Activated effector memory CD4-positive, alpha-beta T cell treated with Interleukin-2 at 50 U/mL for 16 hours (primary cell): ENCODE data around the gene CATSPERE.
"Not testable (repeated sequence)": the region's sequence is repeated elsewhere in the genome, so short reads cannot be mapped to it uniquely, and the experiment has no call there.

ENCODE experiments used
- DNase-seq: peaks from one replicate; pipeline ENCODE4 v3.0.0-alpha.2; 2020

CATSPERE gene

GRCh38 chr1:244556263-244556662 lies 95.2 kb downstream of the CATSPERE start:
- DNase-seq, result no peak

GRCh38 chr1:244557565-244557964 lies 96.5 kb downstream of the CATSPERE start:
- no peak for DNase-seq

GRCh38 chr1:244559561-244559960 lies 98.5 kb downstream of the CATSPERE start:
- no peak for DNase-seq

GRCh38 chr1:244562877-244563276 lies 101.8 kb downstream of the CATSPERE start:
- not testable (repeated sequence) for DNase-seq

- no peak for DNase-seq
Observed at GRCh38 chr1:244573768-244574167, 112.7 kb downstream of the CATSPERE start.

GRCh38 chr1:244576259-244576892 lies 115.3 kb downstream of the CATSPERE start:
- DNase-seq, result no peak

GRCh38 chr1:244578205-244578604 lies 117.1 kb downstream of the CATSPERE start:
- not testable (repeated sequence) for DNase-seq

DNA sequence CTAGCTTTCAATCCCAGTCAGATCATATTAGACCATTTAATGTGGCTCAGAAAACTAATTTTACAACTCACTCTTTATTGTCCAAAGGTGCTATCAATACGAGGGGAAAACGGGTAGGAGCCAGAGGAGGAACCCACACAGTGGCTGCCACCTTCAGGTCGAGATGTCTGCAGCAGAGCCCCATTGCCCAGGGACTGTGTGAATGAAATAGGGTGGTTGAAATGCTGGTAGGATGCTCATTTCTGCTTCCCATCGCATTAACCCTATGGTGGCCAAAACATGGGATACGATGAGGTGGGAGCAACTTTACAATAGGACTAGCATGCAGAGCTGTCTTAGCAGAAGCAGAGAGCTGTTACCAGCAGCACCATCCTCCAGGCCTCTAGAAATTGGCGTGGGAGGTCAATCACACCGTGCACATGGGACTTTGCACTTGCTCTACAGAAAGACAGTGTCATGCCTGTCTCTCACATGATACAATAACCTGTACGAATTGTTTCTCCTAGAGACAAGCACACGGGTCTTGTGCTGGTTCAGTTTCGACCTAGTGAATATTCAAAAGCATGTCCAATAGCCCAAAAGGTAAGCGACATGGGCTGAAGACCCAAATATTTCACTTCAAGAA lies 122.4 kb downstream of the CATSPERE start:
- no peak for DNase-seq

DNA sequence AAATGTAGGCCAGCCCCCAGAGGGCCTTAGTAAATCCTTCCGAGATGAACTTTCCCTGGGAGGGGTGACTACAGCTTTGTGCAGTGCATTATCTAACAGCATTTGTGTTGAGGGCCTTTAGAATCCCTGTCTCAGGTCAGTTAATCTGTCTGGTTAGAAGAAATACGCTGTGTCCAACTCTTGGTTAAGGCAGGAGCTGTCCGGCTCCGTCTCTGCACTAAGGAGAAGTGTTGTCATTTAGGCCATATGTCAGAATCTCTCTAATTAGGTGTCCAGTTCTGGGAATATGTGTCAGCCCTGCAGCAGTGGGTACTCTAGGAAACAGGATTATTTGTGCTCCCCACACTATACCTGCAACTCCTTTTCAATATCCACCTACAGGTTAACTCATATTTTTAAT lies 124.8 kb downstream of the CATSPERE start:
- DNase-seq, result no peak

GRCh38 chr1:244590670-244591069 lies 129.6 kb downstream of the CATSPERE start:
- no peak for DNase-seq

- DNase-seq, result no peak
Observed at GRCh38 chr1:244598611-244599010, 137.5 kb downstream of the CATSPERE start.

GRCh38 chr1:244599937-244600350 lies 138.9 kb downstream of the CATSPERE start:
- DNase-seq, result peak; percentile 18

DNA sequence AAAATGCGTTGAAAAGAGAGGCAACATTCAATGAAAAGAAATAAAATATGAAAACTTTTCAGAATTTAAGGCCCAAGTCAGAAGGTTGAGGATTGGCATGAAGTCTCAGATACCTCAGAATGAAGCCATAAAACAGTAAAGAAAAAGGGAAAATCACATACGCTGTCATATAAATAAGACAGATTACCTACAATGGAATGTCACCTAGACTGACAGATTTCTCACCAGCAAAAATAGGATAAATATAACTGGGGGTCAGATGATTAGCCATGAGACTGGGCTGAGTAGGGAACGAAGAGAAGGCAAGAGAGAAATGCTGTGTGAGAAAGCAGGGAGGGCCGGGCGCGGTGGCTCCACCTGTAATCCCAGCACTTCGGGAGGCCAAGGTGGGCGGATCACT lies 140.3 kb downstream of the CATSPERE start:
- DNase-seq, result no peak

DNA sequence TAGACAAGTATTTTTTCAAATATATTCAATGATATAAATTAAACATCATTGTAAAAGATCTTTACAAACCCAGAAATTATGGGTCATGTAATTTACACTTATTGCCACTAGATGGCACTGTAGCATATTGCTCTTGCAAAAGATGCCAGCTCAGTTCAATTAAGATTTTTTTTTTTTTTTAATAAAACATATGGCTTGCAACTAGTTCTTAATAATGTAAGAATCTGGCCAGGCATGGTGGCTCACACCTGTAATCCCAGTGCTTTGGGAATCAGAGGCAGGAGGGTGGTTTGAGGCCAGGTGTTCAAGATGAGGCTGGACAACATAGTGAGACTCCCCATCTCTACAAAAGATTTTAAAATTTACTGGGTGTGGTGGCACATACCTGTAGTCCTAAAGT lies 142.4 kb downstream of the CATSPERE start:
- no peak for DNase-seq

DNA sequence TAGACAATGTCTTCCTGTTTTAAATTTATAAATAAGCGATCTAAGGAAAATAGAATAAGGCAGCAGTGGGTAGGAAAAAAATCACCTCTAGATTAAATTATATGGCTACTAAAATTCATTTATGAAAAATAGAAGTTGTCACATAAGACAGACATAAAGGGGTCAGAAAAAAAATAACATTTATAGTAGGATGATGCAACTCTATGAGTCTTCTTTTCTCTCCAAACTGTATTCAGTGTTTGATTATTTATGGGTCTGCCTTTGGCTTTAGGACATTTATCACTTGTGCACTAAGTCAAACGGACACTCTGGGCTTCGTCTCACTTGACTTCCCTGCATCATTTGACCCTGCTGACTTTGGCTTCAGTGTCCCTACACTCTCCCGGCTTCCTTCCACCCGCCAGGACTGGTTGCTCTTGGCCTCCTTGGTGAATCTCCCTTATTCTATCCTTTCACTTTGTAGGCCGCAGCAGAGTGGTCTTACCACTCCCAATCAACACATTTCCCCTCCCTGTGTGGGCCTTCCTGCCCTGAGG lies 144.8 kb downstream of the CATSPERE start:
- DNase-seq, result no peak

DNA sequence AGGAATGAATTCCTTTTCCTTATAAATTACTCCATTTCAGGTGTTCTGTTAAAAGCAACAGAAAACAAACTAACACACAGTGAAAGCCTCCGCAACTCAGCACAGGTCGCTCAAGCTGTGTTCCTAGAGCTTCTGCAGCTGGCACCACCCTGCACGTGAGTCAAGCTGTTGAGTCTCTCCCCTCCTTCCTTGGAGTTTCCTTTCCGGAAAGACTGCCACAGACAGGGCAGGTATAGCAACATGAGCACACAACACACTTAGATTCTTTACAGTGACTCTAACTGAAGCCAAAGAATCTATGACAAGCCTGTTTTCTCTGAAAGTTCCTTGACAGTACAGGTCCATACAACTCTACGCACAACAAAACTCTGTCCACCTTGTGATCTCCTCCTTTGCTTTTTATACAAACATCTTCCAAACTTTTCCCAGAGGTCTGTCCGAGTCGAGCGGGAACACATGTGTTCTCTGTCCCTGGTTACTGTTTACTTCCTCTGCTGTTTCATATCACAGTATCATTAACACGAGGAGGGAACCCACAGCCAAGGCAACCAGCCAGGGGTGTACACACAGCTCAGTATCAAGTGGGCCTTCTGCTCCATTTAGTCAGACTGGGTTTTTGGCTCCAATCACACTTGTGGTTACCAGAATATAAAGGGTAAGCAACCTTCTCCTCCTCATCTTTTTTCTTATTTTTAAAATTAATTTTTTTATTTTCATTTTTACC lies 153.2 kb downstream of the CATSPERE start:
- DNase-seq, result no peak

- no peak for DNase-seq
Observed at GRCh38 chr1:244614879-244615278, 153.8 kb downstream of the CATSPERE start.

DNA sequence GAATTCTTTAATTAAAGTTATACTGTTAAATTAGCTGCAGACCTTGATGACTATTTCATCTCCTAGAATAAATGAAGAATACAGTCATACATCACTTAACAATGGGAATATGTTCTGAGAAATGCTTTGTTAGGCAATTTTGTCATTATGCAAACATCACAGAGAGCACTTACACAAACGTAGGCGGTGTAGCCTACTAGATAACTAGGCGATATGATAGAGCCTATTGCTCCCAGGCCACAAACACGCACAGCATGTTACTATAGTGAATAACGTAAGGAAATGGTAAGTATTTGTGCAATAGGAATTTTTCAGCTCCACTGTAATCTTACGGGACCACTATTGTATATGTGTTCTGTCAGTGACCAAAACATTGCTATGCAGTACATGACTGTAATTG lies 154.2 kb downstream of the CATSPERE start:
- no peak for DNase-seq

DNA sequence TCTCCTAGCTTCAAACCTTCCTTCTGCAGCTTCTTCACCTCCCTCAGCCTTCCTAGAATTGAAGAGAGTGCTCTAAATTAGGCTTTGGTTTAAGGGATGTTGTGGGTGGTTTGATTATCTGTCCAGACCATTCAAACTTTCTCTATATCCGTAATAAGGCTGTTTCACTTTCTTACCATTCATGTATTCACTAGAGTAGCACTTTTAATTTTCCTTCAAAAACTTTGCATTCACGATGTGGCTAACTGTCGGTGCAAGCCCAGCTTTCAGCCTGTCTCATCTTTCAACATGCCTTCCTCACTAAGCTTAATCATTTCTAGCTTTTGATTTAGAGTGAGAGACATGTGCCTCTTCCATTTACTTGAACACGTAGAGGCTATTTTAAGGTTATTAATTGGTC lies 165.6 kb downstream of the CATSPERE start:
- no peak for DNase-seq

- DNase-seq, result no peak
Observed at GRCh38 chr1:244628789-244629188, 167.7 kb downstream of the CATSPERE start.

- no peak for DNase-seq
Observed at GRCh38 chr1:244633140-244633539, 172.1 kb downstream of the CATSPERE start.

DNA sequence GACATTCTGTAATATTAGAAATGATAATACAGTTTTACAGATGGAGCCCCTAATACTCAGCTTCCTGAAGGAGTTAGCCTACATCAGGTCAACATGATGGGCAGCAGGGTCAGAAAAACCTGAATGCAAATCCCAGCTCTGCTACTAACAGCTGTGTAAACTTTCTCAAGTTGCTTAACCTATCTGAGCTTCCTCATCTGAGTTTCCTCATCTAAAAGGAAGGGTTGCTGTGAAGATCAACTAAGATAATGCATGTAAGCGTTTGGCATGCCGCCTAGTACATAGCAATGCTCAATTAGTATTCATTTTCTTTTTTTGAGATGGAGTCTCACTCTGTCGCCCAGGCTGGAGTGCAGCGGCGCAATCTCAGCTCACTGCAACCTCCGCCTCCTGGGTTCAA lies 173.5 kb downstream of the CATSPERE start:
- no peak for DNase-seq

DNA sequence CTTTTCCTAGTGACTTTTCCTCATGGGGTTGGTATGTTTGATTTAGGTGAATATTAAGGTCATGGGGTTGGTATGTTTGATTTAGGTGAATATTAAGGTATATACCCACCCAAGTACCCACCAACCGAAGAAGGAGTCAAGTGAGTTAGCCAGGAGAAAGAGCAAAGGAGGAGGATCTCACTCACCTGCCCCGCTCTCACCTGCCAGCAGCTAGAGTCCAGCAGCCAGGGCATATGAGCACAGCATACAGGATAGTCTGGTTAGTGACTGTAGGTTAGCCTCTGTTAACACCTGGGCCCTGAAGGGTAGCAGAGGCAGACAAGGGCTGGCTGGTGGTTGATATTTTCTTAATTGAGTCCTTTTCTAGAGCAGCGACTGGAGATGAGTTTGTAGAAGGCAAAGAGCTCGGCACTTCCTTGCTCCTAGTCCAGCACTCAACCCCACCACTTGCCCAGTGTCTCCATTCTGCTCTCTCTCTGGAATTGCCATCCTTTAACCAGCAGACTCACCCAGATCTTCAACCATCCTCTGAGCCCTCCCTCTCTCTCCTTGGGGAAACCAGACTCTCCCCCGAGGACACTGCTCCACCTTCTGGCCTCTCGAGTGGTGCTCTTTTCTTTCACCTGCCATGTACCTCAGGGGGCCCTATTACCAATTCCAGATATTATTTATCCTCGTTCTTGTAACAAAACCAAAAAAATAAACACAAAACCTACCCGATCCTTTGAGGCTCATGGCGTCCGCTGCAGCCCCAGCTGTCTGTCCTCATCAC lies 175.6 kb downstream of the CATSPERE start:
- DNase-seq, result no peak
